ENCODE measurements around the gene ABCB11.
"Not testable (repeated sequence)": the region's sequence is repeated elsewhere in the genome, so short reads cannot be mapped to it uniquely, and the experiment has no call there.

DNA sequence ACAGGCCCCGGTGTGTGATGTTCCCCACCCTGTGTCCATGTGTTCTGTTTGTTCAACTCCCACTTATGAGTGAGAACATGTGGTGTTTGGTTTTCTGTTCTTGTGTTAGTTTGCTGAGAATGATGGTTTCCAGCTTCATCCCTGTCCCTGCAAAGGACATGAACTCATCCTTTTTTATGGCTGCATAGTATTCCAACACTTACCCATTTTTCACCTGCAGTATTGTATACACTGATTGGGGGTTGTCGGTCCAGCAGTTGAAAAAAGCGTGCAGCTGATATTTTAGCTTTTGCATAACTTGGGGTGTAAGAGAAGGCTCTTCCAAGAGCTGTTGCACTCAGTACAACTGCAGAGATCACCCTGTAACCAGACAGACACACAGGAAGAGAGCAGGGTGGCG lies 99.0 kb downstream of the ABCB11 start:
- TF ChIP-seq POLR2A (IDR thresholded peaks at IDR 0.05): not testable (repeated sequence)
- TF ChIP-seq, protein P1, sequence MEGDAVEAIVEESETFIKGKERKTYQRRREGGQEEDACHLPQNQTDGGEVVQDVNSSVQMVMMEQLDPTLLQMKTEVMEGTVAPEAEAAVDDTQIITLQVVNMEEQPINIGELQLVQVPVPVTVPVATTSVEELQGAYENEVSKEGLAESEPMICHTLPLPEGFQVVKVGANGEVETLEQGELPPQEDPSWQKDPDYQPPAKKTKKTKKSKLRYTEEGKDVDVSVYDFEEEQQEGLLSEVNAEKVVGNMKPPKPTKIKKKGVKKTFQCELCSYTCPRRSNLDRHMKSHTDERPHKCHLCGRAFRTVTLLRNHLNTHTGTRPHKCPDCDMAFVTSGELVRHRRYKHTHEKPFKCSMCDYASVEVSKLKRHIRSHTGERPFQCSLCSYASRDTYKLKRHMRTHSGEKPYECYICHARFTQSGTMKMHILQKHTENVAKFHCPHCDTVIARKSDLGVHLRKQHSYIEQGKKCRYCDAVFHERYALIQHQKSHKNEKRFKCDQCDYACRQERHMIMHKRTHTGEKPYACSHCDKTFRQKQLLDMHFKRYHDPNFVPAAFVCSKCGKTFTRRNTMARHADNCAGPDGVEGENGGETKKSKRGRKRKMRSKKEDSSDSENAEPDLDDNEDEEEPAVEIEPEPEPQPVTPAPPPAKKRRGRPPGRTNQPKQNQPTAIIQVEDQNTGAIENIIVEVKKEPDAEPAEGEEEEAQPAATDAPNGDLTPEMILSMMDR (IDR thresholded peaks at IDR 0.05): not testable (repeated sequence)
